Activated T-cell treated with anti-CD3 and anti-CD28 coated beads, Interleukin-2, amount 50 U/mL, for 1 hour (primary cell): Measurements from ENCODE around the gene WNT7A.

Experiments used
- DNase-seq: peaks from one replicate; pipeline ENCODE4 v3.0.0-alpha.2; 2020

The WNT7A gene

DNA sequence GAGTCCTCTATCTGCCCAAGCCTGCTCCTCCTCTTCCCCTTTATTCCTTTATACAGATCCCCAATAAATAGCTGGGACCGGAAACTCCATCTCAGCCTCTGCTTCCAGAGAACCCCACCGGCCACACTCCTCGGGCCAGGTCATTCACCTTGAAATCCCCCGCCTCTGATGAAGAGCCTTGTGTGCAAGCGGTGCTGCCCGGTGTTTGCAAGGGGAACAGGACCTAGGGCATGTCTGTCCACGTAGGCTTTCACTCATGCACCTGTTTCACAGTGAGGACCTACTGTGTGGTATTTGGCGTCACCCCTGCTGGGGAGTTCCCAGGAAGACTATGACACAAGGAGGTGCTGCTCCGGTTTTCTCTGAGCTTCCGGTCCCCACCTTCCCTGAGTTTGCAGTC, 54.0 kb downstream of the WNT7A start:
- DNase-seq: no peak

DNA sequence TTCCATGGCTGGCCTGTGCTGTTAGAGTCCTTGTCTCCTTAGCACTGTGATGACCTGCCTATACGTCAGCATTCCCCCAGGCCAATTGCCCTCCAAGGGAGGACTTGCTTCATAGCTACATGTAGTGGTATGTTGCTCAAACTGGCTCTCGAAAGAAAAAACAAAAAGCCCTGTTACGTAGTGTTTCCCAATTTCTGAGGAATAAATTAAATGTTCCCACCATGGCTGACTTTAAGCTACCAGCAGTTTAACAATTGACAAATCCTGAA, 54.6 kb downstream of the WNT7A start:
- DNase-seq: no peak

DNA sequence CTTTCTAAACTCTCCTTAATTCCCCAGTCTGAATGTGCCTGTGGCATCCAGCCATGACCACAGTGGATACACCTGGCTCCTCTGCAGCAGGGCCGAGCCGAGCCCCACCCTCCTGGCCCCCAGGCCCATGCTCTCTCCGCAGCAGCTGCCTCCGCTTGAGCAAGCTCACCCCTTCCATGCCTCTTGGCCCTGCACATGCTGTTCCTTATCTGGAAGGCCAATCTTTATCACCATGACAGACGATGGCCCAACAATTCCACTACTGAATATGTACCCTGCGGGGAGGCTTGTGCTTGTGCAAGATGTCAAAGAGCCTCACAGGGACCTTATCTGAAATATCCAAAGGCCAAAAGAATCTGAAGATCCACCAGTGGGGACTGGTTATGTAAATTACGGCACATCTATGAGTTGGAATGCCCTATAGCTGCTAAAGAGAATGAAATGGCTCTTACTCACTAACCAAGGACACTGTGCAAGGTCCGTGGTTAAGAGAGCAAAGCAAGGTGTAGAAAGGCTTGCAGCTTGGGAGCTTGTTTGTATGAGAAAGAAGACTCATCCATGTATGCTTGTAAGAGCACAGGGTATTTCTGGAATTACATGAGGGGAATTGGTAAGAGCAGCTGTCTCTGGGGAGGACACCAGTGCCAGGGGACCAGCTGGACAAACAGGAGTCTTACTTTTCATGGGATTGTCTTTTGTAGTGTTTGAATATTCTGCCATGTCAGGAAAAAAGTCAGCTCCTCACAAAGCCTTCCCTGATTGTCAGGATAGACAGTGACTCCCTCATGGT, 55.2 kb downstream of the WNT7A start:
- no peak for DNase-seq

DNA sequence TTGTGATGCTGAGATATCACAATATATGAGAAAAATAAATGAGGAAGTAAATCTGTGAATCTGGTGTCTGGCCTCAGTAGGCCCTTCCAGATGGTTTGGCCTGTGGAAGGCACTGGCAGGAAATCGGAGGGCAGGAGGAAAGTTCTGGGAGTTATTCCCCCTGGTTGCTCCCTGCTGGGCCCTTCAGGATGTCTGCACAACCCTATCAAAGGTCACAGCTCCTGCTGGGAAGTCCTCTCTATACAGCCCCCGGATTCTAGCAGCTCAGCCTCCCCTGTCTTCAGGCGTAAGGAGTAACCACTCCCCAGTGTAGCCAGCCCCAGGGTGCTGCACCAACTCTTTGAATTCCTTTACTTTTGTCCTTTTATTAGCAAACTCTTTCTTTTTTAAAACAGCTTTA, 56.2 kb downstream of the WNT7A start:
- no peak for DNase-seq

DNA sequence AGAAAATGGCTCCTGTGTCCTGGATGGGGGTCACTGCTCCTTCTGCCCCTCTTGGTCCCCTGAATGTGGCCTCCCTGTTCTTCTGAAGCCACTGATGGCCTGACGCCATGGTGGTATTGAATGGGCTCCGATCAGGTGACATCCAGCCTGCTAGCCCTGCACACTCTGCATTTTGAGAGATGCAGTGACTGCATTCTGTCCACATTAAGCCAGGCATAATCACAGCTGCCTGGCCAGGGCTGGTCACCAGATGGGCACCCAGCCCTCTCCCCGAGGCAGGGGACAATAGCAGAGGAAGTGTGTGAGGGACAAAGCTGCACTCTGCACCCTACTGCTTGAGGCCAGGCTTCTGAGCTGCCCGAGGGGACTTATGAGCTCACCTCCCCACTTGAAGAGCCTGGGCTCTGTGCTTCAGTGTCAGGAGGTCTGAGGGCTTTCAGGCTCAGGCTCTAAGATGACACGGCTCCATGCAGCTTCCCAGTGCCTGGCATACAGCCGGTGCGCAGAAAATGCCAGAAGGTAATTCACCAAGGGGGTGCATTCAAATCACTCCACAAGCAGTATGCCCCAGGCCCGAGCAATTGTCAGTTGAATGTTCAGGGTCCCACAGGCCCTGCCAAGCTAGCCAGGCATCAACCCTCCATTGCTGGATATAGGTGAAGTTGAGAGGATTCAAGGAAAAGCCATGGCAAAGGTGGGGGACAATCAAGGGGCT, 56.8 kb downstream of the WNT7A start:
- DNase-seq: no peak

DNA sequence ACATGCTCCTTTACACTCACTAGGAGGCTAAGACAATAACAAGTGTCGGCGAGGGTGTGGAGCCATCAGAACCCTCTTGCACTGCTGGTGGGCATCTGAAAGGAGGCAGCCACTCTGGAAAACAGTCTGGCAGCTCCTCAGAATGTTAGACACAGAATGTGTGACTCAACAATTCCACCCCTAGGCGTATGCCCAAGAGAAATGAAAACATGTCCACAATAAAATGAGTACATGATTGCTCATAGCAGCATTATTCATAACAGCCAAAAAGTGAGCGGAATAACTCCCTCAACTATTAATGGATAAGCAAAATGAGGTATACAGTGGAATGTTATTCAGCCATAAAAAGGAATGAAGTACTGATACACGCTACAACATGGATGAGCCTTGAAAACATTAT, 57.8 kb downstream of the WNT7A start:
- no peak for DNase-seq

DNA sequence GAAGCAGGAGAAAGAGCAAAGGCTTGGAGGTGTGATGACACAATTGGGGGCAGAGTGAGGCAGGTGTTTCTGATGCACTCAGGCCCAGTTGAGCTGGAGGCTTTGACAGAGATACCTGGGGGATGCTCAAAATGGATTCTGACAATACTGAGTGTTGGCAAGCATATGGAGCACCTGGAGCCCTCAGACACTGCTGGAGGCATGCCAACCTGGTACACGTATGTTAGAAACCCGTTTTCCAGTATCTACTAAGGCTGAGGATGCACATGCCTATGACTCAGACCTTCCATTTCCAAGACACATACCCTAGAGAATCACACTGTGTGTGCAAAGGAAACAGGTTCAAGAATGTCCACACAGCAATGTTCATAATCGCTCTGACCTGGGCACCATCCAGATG, 58.7 kb downstream of the WNT7A start:
- no peak for DNase-seq

DNA sequence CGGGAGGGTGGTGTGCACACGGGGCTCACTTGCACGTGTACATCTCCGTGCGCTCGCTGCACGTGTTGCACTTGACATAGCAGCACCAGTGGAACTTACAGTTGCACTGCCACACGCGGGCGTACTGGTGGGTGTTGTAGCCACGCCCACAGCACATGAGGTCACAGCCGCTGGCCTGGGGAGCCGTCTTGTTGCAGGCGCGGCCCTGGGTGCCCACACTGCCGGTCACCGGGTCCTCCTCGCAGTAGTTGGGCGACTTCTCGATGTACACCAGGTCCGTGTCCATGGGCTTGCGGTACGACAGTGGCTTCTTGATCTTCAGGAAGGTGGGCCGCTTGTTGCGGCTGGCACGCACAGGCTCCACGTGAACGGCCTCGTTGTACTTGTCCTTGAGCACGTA, 61.0 kb downstream of the WNT7A start:
- no peak for DNase-seq

DNA sequence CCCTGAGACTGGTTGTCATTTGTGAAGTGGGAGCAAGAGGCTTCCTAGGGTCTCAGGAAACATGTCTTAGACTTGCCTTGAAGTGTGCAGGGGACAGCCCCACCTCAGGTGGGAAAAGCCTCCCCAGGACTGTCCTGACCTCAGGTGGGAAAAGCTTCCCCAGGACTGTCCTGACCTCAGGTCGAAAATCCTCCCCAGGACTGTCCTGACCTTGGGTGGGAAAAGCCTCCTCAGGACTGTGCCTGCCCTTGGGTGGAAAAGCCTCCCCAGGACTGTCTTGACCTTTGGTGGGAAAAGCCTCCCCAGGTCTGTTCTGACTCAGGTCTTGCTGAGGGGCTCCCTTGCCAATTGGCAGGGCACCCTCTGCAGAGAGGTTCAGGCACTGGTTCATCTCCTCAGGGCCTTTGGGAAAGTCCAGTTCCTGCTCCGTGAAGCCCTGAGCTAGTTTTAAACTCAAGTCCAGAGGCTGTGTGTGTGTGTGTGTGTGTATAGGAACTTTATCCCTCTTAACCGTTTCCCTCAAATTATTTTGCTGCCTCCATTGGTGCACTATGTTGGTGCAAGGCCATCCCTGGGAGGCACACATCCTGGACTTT, 64.7 kb downstream of the WNT7A start:
- no peak for DNase-seq

DNA sequence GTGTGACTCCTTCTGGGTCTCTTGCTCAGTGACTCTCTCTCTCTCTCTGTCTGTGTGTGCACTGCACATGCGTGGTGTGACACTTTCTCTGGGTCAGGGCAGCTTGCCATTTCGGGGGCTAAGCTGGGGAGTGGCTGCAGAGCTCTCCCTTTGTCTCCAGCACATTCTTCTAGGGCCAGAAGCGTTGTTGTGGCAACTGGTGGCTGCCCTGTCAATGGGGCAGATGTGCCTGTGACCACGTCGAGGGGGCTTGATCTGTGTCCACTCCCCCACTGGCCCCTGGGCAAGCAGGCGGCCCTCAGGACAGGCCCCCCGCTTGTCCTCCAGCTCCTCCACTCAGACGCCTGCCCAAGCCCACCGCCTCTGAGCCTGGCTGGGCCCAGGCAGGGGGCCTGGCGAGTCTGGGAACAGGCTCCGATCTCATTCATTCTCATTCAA, 67.8 kb downstream of the WNT7A start:
- DNase-seq: no peak

DNA sequence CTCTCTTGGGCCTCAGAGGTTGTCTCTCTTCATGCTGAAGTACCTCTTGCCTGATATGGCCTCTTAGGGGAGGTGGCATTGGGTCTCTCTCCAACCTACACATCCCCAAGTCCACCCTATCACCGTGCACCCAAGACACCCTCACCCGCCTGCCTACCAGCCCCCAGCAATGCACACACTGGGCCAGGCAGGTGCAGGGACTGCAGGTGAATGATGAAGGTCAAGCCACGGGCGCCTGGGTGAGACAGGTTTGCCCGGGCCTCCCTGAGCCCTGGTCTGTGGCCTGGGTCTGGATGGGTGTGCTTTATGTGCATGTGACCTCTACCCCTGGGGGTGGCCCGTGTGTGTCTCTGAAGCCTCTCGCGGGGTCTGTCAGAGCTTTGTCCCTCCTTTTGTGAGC, 68.3 kb downstream of the WNT7A start:
- no peak for DNase-seq

DNA sequence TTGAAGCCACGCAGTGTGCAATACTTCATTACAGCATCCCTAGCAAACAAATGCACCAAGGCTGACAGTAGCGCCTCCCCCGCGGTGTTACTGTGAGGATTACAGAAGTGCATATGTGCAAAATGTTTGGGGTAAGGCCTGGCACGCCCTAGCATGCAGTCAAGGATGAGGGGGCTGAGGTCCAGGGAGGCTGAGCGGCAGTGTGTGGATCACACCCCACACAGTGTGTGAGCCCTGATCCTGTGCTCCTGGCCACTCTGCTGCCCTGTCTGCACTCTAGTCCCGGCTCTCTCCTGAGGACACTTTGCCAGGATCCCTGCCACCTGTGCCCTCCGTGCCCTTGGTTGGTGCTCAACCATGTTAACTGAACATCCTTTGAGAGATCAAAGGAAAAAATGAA, 71.3 kb downstream of the WNT7A start:
- DNase-seq: no peak

DNA sequence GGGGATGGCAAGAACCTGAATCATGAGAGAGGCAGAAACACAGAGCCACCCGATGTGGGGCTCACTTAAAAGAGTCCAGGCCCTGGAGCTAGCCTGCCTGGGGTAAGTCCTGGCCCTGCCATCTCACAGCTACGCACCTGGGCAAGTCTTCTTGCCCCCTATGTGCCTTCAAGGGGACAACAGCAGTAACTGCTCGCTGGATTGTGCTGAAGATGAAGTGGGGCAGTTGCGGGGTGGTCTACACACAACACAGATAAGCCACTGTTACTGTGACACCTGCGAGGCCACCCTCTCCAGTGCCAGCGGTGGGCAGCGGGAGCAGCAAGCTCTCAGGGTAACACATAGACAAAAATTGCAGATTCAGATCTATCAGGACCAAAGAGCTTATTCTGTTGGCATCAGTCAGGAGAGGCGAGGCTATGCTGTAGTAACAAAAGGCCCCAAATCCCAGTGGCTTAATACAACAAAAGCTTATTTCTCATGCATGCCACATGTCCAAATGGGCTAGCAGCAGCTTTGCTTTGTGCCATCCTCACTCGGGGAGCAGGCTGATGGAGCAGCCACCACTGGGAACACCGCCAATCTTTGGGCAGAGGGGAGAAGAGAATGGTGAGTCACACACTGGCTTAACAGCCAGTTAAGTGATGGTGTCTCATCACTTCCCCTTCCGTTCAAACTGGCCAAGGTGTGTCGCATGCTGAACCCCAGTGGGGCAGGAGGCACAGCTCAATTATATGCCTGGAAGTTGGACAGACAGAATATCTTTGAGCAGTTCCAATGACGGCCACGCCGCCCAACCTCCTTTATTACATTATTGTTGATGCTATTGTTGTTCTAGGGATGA, 78.3 kb downstream of the WNT7A start:
- DNase-seq: no peak

DNA sequence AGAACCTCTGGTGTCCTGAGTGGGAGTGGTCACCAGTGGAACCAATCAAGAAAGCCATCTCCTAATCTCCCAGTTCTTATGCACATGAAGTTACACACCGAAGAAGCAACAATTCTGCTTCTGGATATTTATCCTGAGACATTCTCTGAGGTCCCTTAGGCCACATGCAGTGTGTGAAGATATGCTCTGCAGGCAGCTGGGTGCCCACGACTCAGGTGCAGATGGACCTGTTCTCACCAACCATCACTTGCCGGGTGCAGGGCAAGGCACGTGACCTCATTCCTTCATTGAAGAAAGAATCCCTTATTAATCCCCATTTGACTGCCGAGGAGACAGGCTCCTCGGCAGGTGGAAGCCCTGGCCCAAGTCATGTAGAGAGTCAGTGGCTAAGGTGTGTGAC, 79.8 kb downstream of the WNT7A start:
- no peak for DNase-seq

DNA sequence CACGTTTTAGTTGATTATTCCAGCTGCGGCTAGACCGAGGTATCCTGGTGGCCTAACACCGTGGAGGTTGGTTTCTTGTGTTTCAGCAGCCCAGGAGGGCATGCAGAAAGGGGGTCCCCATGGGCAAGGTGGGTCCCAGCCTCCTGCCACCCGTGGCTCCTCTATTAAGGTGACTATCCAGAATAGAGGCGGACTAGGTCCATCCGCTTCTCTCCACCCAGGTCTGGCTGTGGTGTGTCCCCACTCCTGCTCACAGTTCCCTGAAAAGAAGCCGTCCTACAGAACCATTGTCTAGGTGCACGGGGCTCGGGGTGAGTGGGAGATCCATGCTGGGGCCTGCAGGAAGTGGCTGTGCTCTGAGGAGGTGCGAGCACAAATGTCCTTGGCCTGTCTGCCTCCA, 81.5 kb downstream of the WNT7A start:
- no peak for DNase-seq

DNA sequence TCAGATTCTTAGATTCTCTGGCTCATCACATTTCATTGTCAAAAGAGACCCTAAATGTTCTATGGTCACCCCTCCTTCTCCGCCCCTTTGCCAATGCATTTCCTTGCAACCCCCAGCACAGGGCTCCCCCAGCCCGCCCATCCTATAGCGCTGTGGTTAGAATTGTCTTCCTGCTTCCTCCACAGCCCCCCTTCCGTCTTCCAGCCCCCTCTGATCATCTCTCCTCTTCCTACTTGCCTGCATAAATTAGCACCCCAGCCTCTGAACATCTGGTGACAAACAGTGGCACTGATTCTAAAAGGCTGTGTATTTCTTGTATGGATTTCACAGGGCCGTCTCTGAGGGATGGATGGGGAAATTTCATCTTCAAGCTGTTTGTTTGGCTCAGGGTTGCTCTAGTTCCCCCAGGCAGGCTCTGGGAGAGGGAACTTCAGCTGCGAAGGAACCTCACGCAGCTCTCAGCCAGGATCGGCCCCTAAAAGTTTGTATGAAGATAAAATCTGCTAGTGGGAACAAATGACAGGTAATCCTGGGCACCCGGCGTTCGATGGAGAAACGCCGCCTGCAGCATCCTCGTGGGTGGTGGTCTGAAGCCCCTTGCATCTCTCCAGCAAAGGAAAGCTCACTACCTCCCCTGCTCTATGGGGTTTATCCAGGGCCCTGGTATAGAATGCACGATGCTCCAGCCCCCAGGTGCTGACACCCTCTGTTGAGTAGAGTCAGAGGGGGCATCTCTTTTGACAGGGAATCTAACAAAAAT, 83.0 kb downstream of the WNT7A start:
- no peak for DNase-seq

DNA sequence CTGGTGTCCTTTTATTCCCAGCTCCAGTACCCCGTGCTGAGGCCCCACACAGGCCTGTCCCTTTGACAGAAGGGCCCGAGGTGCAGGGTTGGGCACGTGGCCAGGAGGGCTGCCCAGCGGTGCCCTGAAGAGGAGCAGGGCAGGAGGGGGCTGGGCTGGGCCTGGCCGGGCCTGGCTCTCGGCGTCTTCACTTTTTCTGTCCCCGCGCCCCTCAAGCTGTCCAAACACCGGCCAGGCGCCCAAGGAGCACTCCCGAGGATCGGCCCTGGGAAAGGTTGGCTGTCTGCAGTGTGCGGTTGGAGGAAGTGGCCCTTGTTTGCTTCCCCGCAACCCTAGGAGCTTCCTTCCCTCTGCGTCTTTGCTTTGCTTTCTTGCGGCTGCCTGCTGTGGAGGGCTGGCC, 84.1 kb downstream of the WNT7A start:
- DNase-seq: no peak

DNA sequence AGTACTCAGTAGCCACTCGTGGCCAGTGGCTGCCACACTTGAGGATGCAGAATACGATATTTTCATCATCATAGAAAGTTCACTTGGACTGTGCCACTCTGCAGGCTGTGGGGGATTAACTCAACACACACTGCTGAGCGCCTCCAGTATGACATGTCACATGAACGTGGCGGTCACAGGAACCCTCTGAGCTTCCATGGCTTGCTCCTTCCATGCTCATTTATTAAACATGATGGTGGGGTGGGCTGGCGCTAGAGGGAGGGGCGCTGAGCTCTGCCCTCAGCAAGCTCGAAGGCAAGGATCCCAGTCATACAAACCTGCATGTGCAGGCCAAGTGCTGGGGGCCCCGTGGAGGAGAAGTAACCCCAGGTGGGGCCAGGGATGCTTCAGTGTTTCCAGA, 85.5 kb downstream of the WNT7A start:
- no peak for DNase-seq

DNA sequence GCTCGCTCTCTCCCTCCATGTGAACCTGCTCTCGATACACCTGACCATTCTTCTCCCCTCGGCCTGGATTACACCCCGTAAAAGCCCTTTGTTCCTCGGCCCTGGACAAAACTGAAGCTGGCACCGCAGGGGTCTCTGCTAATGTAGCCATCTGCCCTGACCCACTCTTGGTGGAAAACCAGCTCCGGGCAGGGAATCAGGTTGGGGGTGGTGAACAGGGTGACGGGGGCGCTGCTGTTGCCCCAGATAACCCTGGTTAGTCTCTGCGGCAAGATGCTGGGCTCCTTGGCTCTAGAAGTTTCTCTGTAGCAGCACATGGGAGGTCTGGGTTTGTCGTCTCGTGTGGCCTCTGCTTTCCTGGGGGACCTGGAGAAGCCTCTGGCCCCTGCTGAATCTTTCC, 86.4 kb downstream of the WNT7A start:
- no peak for DNase-seq

DNA sequence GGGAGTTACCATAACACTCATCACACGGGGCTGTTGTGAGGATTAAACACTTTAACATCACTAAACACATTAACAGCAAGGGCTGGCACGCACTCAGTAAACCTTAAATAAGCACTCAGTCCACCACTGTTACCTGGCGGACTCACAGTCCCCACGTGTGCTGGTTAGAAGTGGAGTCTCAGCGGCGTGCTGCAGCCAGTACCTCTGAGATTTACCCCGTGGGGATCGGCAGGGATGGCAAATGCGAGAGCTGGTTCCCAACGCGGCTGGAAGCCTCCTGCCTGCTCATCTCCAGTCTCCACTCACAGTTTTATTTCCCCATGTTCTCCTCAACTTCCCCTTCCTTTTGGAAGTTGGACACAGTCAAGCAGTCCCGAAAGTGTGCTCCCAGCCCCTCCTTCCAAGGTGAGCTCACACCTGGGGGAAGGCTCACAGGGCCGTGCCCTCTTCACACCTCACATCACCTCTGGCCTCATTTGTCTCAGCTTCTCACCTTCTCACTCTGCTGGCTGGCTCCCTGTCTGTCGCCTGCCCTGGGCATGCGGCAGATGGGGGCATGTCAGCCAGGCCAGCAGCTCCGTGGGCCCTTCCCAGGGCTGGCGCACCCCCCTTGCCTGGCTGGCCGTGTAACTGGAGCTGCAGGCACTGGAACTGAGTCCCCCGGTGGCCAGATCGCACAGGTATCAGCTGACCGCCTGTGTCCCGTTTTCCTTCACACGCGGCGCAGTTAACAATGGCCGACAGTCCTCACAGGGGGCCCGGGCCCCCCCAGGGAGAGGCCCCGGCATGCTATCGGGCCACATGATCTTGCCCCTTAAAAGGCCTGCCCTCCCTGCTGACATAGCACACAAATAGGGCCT, 87.1 kb downstream of the WNT7A start:
- DNase-seq: no peak

DNA sequence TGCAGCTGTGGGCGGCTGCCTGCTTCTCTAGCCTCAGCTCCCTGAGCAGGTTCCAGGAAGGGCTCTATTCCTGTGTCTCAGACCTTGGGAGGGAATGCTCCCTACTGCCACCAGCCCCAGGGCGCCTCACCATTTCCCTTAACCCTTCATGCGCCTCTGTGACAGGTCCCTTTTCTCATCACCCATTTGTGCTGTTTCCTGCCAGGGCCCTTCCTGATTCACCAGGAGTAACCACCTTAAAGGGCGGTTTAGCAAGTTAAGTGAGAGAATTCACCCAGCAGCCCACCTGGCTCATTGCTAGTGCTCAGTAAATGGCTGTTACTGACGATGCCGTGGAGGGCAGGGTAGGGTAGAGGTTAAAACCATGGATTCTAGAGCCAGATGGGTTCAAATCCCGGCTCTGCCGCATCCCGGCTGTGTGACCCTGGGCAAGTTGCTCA, 87.8 kb downstream of the WNT7A start:
- no peak for DNase-seq
